WTC11 (cell line): Measurements from ENCODE around the gene ESAM.
A peak's percentile ranks its signal among the peaks of the same experiment; 100 is the strongest.

Experiments
- CREB1 ChIP-seq: sonication (generic); formaldehyde crosslinking; IDR thresholded peaks from 2 replicates; pipeline ENCODE4 v1.8.0; 2023; ENCODE audit warnings: mild to moderate bottlenecking, missing genetic modification reagents
- CREM ChIP-seq: sonication (generic); formaldehyde crosslinking; IDR thresholded peaks from 2 replicates; pipeline ENCODE4 v1.8.1; 2022; ENCODE audit warnings: mild to moderate bottlenecking, missing genetic modification reagents, moderate library complexity
- CTCF ChIP-seq: fragments of 200-600 bp; IDR thresholded peaks from 2 replicates; pipeline ENCODE4 v1.8.0; 2022; ENCODE audit warnings: antibody characterized with exemption
- ELF4 ChIP-seq: sonication (generic); formaldehyde crosslinking; IDR thresholded peaks from 2 replicates; pipeline ENCODE4 v1.8.1; 2022; ENCODE audit warnings: low read depth, mild to moderate bottlenecking, moderate library complexity, missing genetic modification reagents
- GABPB1 ChIP-seq: sonication (generic); formaldehyde crosslinking; IDR thresholded peaks from 2 replicates; pipeline ENCODE4 v1.8.1; 2023; ENCODE audit warnings: mild to moderate bottlenecking, missing genetic modification reagents
- KAT7 ChIP-seq: sonication (generic); formaldehyde crosslinking; IDR thresholded peaks from 2 replicates; pipeline ENCODE4 v1.8.1; 2023; ENCODE audit warnings: missing genetic modification reagents, mild to moderate bottlenecking, borderline replicate concordance
- MAX ChIP-seq: sonication (generic); formaldehyde crosslinking; IDR thresholded peaks from 2 replicates; pipeline ENCODE4 v1.8.0; 2022; ENCODE audit warnings: mild to moderate bottlenecking, missing genetic modification reagents
- NR3C1 ChIP-seq: sonication (generic); formaldehyde crosslinking; conservative IDR thresholded peaks from 2 replicates; pipeline ENCODE4 v1.8.1; 2023; ENCODE audit warnings: low read depth, mild to moderate bottlenecking, missing genetic modification reagents
- TEAD4 ChIP-seq: sonication (generic); formaldehyde crosslinking; IDR thresholded peaks from 2 replicates; pipeline ENCODE4 v1.8.0; 2022; ENCODE audit warnings: mild to moderate bottlenecking, missing genetic modification reagents
- TF ChIP-seq, protein P1 (sequence below): sonication (generic); formaldehyde crosslinking; IDR thresholded peaks from 2 replicates; pipeline ENCODE4 v1.8.0; 2022; ENCODE audit warnings: mild to moderate bottlenecking, missing genetic modification reagents
- TF ChIP-seq, protein P2 (sequence below): sonication (generic); formaldehyde crosslinking; IDR thresholded peaks from 2 replicates; pipeline ENCODE4 v1.8.0; 2022; ENCODE audit warnings: missing genetic modification reagents

DNA sequence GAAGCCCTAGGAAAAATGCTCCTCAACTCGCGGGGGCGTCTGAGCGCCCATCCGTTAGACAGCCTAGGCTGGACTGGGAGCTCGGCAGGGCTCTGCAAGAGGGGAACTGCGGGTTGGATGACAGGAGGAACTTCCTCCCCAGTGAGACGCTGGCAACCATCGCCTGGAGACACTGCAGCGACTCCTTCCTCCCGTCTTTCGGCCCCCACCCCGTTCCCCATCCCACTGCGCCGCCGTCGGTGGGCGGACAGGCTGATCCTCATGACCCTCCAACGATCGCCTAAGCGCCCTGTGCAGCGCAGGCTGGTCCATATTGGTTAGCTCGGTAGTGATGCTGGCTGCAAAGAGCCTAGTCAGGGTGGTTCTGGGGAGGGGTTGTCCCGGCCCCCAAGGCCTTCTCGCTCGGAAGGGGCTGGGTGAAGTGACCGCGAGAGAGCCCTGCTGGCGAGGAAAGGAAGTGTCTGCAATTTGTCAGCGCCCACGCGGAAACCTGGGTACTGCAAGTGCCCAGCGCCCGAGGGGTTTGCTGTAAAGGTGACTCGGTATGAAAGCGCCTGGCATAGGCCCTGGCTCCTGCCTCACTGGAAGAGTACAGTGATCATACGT, 21.7 kb downstream of the ESAM start:
- TF ChIP-seq CTCF (no peak), CREM (CRISPR knock-in tag) (no peak), NR3C1 (no peak), TEAD4 (no peak), GABPB1 (CRISPR knock-in tag) (no peak), KAT7 (no peak), MAX (CRISPR knock-in tag) (no peak), ELF4 (CRISPR knock-in tag) (no peak), CREB1 (CRISPR knock-in tag) (no peak)
- TF ChIP-seq, protein P1, sequence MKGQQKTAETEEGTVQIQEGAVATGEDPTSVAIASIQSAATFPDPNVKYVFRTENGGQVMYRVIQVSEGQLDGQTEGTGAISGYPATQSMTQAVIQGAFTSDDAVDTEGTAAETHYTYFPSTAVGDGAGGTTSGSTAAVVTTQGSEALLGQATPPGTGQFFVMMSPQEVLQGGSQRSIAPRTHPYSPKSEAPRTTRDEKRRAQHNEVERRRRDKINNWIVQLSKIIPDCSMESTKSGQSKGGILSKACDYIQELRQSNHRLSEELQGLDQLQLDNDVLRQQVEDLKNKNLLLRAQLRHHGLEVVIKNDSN = no peak
- TF ChIP-seq, protein P2, sequence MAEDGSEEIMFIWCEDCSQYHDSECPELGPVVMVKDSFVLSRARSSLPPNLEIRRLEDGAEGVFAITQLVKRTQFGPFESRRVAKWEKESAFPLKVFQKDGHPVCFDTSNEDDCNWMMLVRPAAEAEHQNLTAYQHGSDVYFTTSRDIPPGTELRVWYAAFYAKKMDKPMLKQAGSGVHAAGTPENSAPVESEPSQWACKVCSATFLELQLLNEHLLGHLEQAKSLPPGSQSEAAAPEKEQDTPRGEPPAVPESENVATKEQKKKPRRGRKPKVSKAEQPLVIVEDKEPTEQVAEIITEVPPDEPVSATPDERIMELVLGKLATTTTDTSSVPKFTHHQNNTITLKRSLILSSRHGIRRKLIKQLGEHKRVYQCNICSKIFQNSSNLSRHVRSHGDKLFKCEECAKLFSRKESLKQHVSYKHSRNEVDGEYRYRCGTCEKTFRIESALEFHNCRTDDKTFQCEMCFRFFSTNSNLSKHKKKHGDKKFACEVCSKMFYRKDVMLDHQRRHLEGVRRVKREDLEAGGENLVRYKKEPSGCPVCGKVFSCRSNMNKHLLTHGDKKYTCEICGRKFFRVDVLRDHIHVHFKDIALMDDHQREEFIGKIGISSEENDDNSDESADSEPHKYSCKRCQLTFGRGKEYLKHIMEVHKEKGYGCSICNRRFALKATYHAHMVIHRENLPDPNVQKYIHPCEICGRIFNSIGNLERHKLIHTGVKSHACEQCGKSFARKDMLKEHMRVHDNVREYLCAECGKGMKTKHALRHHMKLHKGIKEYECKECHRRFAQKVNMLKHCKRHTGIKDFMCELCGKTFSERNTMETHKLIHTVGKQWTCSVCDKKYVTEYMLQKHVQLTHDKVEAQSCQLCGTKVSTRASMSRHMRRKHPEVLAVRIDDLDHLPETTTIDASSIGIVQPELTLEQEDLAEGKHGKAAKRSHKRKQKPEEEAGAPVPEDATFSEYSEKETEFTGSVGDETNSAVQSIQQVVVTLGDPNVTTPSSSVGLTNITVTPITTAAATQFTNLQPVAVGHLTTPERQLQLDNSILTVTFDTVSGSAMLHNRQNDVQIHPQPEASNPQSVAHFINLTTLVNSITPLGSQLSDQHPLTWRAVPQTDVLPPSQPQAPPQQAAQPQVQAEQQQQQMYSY (CRISPR knock-in tag) = 0 out of 2 replicates have a peak, but pooled peaks have one; percentile 27
